Mesodermal cell (in vitro differentiated cells): ENCODE data around the gene ARID4B.
"Not testable (repeated sequence)": the region's sequence is repeated elsewhere in the genome, so short reads cannot be mapped to it uniquely, and the experiment has no call there.

Experiments
- H3K27ac ChIP-seq: 2 replicates; pipeline ENCODE4 v1.7.0; 2013; ENCODE audit warnings: mild to moderate bottlenecking, low read depth, low read length, moderate library complexity; ENCODE audit not compliant: severe bottlenecking
- H3K36me3 ChIP-seq: 2 replicates; pipeline ENCODE4 v1.7.1; 2013; ENCODE audit warnings: mild to moderate bottlenecking, low read length, moderate library complexity; ENCODE audit not compliant: control insufficient read depth, insufficient read depth
- H3K4me1 ChIP-seq: one replicate; pipeline ENCODE4 v1.7.1; 2013; ENCODE audit warnings: mild to moderate bottlenecking, low read length; ENCODE audit not compliant: insufficient read depth, control insufficient read depth, poor library complexity, severe bottlenecking
- H3K4me3 ChIP-seq: 2 replicates; pipeline ENCODE4 v1.7.0; 2013; ENCODE audit warnings: low read length, control low read depth, mild to moderate bottlenecking; ENCODE audit not compliant: insufficient read depth, poor library complexity, severe bottlenecking; ENCODE audit errors: extremely low read depth
- H3K9me3 ChIP-seq: 2 replicates; pipeline ENCODE4 v1.7.1; 2013; ENCODE audit warnings: mild to moderate bottlenecking, low read length, moderate library complexity; ENCODE audit not compliant: control insufficient read depth
- WGBS, 2 experiments: methylation state at CpG; one replicate each; pipeline ENCODE4 v1.1.5; 2013; ENCODE audit warnings: missing lambda C conversion rate in 2 of 2; ENCODE audit not compliant: insufficient coverage in 2 of 2; 5-methylcytosine and 5-hydroxymethylcytosine counted together

The ARID4B gene

DNA sequence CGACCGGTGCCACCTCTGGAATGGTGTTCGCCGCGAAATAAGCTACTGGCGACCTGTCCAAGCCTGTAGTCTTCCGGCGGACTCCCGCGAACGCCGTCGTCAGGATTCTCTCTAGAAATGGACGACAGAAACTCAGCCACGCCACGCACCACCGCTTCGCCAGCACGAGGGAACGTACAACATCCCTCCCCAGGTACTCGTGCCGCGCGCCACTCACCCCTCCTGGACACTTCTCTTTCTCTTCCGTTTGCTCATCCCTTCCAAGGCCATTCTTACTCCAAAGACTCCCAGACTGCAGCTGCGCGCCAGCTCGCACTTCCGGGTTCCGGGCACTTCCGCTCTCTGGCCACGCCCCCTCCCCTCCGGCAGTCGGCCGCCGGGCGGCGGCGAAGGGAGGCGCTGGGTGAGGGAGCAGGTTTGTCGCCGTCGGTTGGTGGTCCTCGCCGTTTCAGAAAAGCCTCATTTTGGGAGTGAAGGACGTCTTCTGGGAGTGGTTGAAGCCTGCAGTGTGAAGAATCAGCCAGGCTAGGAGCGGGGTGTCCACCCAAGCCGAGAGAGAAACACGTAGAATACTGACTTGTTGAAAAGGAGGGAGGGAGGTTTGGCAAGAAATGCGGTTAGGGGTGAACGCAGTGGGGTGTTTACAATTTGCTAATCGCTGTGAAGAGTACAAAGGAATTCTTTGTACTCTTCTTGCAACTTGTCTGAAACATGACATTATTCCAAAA is 166.9 kb downstream of the ARID4B start, which contains the start of gene RBM34:
Gene RBM34 (minus strand): TSS at position 294 of the 728 bp plus-strand sequence. CDS start 24 bp downstream, at position 270.
- H3K4me1 ChIP-seq = no peaks in the 10 kb centered on the region
- H3K27ac ChIP-seq = peak within 1 kb of the TSS; percentile 80

DNA sequence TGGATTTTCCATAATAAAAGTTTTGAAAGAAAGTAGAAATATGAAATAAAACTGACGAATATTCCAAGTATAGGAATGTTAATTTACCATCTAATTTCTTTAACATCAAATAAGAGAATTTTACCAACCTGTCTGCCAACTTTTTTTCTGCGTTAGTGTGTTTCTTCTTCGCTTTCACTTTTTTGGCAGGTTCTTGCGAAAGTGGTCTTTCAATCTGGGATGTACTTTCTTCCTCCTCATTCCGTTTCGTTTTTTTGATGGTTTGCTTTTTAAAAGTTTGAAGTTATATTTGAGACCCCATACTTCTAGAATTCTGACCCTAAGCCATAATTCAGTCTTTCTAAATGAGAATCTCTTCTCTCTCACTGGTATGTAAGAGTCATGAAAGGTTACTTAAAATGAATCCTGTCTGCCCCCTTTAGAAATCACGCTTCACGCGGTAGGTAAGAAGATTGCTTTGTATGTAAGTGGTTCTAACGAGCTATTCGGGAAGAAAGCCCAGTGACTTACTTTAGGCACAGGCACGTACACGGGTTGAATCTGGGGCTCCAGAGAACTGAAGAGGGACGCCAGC is 167.5 kb downstream of the ARID4B start:
- peaks cover 45% of the 10 kb centered on the region for H3K36me3 ChIP-seq
- no peaks in the 10 kb centered on the region for H3K4me1 ChIP-seq
- H3K27ac ChIP-seq = peak overlapping the region; percentile 80
- no peaks in the 10 kb centered on the region for H3K9me3 ChIP-seq
- WGBS, 2 experiments = 12 to 25% methylated on average over 8 to 10 of the region's 14 CpGs
- H3K4me3 ChIP-seq = peak overlapping the region; percentile 80

More for the DNA sequence above, 166.9 kb downstream of the ARID4B start, which contains the start of gene RBM34:
- no peaks in the 10 kb centered on the region for H3K9me3 ChIP-seq
- H3K4me3 ChIP-seq = peak within 1 kb of the TSS; percentile 80
- WGBS, 2 experiments = 0 to 1% methylated on average over 29 to 34 of the region's 52 CpGs
- H3K36me3 ChIP-seq = peaks cover 47% of the 10 kb centered on the region

DNA sequence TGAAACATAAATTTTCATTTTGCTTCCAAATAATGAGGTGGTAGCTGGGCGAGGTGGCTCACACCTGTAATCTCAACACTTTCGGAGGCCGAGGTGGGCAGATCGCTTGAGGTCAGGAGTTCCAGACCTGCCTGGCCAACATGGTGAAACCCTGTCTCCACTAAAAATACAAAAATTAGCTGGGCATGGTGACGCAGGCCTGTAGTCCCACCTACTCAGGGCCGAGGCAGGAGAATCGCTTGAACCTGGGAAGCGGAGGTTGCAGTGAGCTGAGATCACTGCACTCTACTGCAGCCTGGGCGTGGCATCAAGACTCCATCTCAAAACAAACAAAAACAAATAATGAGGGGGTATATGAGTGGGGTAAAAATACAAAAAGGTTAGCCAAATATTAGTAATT is 168.0 kb downstream of the ARID4B start:
- 100% methylated on average over 1 to 6 of the region's 9 CpGs for WGBS, 2 experiments
- not testable (repeated sequence) for H3K9me3 ChIP-seq, H3K27ac ChIP-seq, H3K4me1 ChIP-seq
- peak overlapping the region; percentile 80 for H3K4me3 ChIP-seq
- peaks cover 50% of the 10 kb centered on the region for H3K36me3 ChIP-seq

DNA sequence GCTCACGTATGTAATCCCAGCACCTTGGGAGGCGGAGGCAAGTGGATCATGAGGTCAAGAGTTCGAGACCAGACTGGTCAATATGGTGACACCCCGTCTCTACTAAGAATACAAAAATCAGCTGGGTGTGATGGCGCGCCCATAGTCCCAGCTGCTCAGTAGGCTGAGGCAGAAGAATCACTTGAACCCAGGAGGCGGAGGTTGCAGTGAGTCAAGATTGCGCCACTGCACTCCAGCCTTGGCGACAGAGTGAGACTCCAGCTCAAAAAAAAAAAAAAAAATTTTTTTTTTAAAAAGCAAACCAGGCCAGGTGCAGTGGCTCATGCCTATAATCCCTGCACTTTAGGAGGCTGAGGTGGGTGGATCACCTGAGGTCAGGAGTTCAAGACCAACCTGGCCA is 168.7 kb downstream of the ARID4B start:
- not testable (repeated sequence) for H3K4me1 ChIP-seq, H3K9me3 ChIP-seq, H3K4me3 ChIP-seq, H3K27ac ChIP-seq
- H3K36me3 ChIP-seq = peaks cover 56% of the 10 kb centered on the region
- 85 to 89% methylated on average over 6 to 7 of the region's 9 CpGs for WGBS, 2 experiments

DNA sequence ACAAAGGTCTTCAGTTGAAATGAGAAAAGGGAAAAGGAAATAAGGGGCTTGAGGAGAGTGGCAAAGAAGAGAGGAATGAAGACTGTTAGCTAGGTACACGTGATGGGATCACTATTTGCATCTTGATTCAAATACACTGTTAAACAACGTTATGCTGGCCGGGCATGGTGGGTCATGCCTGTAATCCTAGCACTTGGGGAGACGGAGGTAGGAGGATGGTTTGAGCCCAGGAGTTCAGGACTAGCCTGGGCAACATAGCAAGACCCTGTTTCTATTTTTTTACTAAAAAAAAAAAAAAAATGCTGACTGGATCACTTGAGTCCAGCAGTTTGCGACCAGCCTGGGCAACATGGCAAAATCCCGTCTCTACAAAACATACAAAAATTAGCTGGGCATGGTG is 169.3 kb downstream of the ARID4B start:
- 100% methylated on average over 1 to 4 of the region's 6 CpGs for WGBS, 2 experiments
- H3K4me1 ChIP-seq = no peaks in the 10 kb centered on the region

DNA sequence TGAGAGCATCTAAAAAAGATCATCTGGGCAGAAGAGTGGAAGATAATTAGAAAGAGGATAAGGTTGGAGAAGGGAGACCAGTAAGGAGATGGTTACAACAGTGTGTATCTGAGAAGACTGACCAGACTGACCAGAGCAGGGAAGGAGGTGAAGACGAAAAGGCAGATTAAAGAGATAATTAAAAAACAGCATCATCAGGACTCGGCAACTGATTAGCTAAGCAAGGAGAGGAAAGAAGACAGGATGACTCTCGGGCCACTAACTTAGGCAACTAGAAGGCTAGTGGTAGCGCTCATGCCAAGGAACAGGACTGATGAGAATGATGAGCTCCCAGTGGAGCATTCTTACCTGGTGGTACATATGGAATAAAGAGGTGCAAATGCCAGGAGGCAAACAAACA is 170.8 kb downstream of the ARID4B start:
- H3K4me3 ChIP-seq = no peak overlapping the region
- H3K27ac ChIP-seq = no peak overlapping the region
- H3K9me3 ChIP-seq = no peaks in the 10 kb centered on the region
- WGBS, 2 experiments = 94 to 100% methylated on average over 4 of the region's 4 CpGs
- H3K36me3 ChIP-seq = peaks cover 75% of the 10 kb centered on the region
- no peaks in the 10 kb centered on the region for H3K4me1 ChIP-seq

More for the DNA sequence above, 169.3 kb downstream of the ARID4B start:
- Histone ChIP-seq H3K4me3 (no peak overlapping the region), H3K27ac (no peak overlapping the region), H3K36me3 (peaks cover 62% of the 10 kb centered on the region), H3K9me3 (no peaks in the 10 kb centered on the region)

DNA sequence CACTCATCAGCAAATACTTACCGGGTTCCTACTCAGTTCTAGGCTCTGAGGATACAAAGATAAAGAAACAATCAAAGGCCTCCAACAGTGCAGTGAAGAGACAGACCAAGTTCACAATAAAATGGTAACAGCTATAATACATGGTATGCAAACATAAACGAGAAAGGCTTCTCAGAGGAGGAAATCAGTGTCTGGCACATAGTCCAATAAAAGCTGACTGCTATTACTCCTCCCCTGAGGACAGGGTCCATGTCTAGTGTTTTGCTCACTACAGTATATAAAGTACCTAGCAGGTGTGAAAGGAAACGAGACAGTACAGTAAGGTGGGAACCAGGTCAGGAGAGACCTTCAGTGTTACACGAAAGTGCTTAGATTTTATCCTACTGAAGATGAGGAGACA is 171.2 kb downstream of the ARID4B start:
- Histone ChIP-seq H3K36me3 (peaks cover 79% of the 10 kb centered on the region), H3K9me3 (no peaks in the 10 kb centered on the region), H3K27ac (no peak overlapping the region), H3K4me1 (no peaks in the 10 kb centered on the region), H3K4me3 (no peak overlapping the region)
- 93 to 100% methylated on average over 2 to 3 of the region's 4 CpGs for WGBS, 2 experiments

DNA sequence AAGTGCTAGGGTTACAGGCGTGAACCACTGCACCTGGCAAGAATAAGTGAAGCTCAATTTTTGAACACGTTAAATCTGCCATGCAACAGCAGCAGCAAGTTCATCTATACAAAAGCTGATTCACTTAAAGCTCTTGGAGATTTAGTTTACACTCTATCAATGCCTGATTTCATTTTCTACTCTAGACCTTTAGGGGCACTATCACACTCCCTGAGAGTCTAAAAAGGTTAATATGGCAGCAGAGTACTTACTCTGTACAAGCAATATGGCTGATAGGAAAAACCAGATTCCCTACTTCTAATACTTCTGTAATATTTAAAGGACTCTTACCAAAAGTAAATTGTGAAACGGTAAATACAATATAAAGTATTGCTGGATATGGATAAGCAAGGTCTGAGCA is 171.7 kb downstream of the ARID4B start:
- Histone ChIP-seq H3K27ac (no peak overlapping the region), H3K4me3 (no peak overlapping the region), H3K4me1 (no peaks in the 10 kb centered on the region), H3K36me3 (peaks cover 84% of the 10 kb centered on the region), H3K9me3 (no peaks in the 10 kb centered on the region)
- WGBS, 2 experiments = 92 to 94% methylated on average over 2 of the region's 3 CpGs

DNA sequence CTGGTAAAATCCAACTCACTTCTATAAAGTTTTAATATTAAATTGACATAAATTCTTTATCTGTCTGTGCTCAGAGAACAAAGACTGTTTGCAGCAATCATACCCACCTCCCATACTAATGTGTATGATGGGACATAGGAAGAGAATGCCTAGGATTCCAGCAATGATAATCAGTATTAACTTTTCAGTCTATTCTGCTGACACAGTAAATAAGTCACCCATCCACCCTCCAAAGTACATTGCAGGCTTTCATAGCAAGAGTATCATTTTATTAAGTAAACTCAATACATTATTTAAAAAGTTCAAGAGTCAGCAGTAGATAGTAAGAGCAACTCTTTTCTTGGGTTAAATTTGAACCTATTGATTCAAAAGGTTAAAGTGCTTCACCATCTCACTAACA is 175.7 kb downstream of the ARID4B start:
- peaks cover 88% of the 10 kb centered on the region for H3K36me3 ChIP-seq
- no peak overlapping the region for H3K4me3 ChIP-seq
- no peak overlapping the region for H3K27ac ChIP-seq
- no peaks in the 10 kb centered on the region for H3K4me1 ChIP-seq
- no peaks in the 10 kb centered on the region for H3K9me3 ChIP-seq

DNA sequence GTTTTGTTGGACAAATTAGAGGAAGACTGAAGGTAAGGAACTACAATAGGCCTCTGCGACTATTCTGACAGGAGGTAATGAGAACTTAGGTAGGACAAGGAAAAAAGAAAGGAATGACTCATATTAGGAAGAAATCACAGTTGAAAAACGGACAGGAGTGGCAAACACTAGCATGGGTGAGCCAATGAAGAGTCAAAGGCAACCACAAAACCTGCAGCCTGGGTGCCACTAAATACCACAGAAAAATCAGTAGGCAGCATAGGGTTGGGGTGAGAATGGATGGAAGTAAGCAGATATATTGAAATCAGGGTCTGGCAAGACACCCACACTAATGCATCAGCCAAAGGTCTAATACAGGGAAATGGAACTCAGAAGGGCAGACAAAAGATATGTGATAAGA is 176.9 kb downstream of the ARID4B start:
- WGBS, 2 experiments = 95 to 100% methylated on average over 2 of the region's 2 CpGs
- no peaks in the 10 kb centered on the region for H3K9me3 ChIP-seq
- no peaks in the 10 kb centered on the region for H3K4me1 ChIP-seq
- H3K4me3 ChIP-seq = no peak overlapping the region
- peaks cover 88% of the 10 kb centered on the region for H3K36me3 ChIP-seq
- H3K27ac ChIP-seq = no peak overlapping the region

DNA sequence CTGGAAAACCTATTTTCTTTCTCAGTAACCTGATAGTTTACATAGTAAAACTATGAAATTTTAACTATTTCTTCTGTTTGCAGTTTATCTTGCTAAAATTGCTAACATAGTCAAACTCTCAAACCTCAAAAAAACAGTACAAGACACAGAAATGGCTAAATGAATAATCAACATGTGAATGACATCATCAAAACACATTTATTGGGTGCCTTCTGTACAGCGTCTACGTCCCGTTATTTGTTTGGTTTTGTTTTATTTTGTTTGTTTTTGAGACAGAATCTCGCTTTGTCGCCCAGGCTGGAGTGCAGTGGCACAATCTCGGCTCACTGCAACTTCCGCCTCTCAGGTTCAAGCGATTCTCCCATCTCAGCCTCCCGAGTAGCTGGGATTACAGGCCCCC is 178.2 kb downstream of the ARID4B start:
- Histone ChIP-seq H3K4me3 (no peak overlapping the region), H3K9me3 (no peaks in the 10 kb centered on the region), H3K27ac (no peak overlapping the region), H3K4me1 (no peaks in the 10 kb centered on the region), H3K36me3 (peaks cover 91% of the 10 kb centered on the region)
- WGBS, 2 experiments = 92 to 99% methylated on average over 6 to 8 of the region's 9 CpGs
